Fibroblast of mammary gland (primary cell): ENCODE data around the gene ZNF768.
A peak's percentile ranks its signal among the peaks of the same experiment; 100 is the strongest.
"Not testable (repeated sequence)": the region's sequence is repeated elsewhere in the genome, so short reads cannot be mapped to it uniquely, and the experiment has no call there.

Experiments used
- DNase-seq: peaks from one replicate; pipeline ENCODE4 v3.0.0-alpha.2; 2010; ENCODE audit warnings: low read depth
- H3K4me3 ChIP-seq: 2 replicates; pipeline ENCODE4 v1.5.1; 2011; ENCODE audit warnings: low read depth, mild to moderate bottlenecking, low read length, moderate library complexity; ENCODE audit not compliant: control insufficient read depth
- CTCF ChIP-seq: conservative IDR thresholded peaks from 2 replicates; pipeline ENCODE4 v1.5.1; 2011; ENCODE audit warnings: low read depth, low read length, inconsistent platforms; ENCODE audit not compliant: control insufficient read depth, insufficient read depth

ZNF768 gene

GRCh38 chr16:30524575-30525568, 1.5 kb downstream of the ZNF768 start:
- no peak overlapping the region for H3K4me3 ChIP-seq
- TF ChIP-seq CTCF: no peak
- no peak for DNase-seq

GRCh38 chr16:30523768-30524574, 2.4 kb downstream of the ZNF768 start:
- DNase-seq: peak; percentile 51
- no peak overlapping the region for H3K4me3 ChIP-seq
- TF ChIP-seq CTCF: no peak

- H3K4me3 ChIP-seq, DNase-seq: not testable (repeated sequence)
Observed at GRCh38 chr16:30522702-30523463, 3.5 kb downstream of the ZNF768 start.

GRCh38 chr16:30521873-30522641, 4.3 kb downstream of the ZNF768 start:
- no peak for DNase-seq

GRCh38 chr16:30521476-30521872, 4.9 kb downstream of the ZNF768 start:
- no peak for TF ChIP-seq CTCF
- no peak for DNase-seq
- no peak overlapping the region for H3K4me3 ChIP-seq

More at GRCh38 chr16:30521873-30522641, 4.3 kb downstream of the ZNF768 start:
- no peak overlapping the region for H3K4me3 ChIP-seq
- no peak for TF ChIP-seq CTCF

- TF ChIP-seq CTCF: no peak
- DNase-seq: no peak
- H3K4me3 ChIP-seq: no peak overlapping the region
Observed at GRCh38 chr16:30519120-30520049, 7.0 kb downstream of the ZNF768 start.
